GM18502 (cell line): Measurements from ENCODE around the gene AKAP12.
"Not testable (repeated sequence)": the region's sequence is repeated elsewhere in the genome, so short reads cannot be mapped to it uniquely, and the experiment has no call there.

Experiments used
- ATAC-seq: cut with Tn5 transposase; IDR thresholded peaks from one replicate; pipeline ENCODE4 v1.9.1; 2021; ENCODE audit warnings: mild to moderate bottlenecking; ENCODE audit not compliant: unreplicated experiment, poor library complexity

The AKAP12 gene

GRCh38 chr6:151303231-151303630 lies 63.5 kb downstream of the AKAP12 start:
- ATAC-seq, result no peak

GRCh38 chr6:151306269-151306783 lies 66.6 kb downstream of the AKAP12 start:
- no peak for ATAC-seq

GRCh38 chr6:151307501-151307900 lies 67.7 kb downstream of the AKAP12 start:
- ATAC-seq, result no peak

GRCh38 chr6:151309619-151310018 lies 69.9 kb downstream of the AKAP12 start:
- ATAC-seq, result no peak

GRCh38 chr6:151310279-151310678 lies 70.5 kb downstream of the AKAP12 start:
- no peak for ATAC-seq

- ATAC-seq, result no peak
Observed at GRCh38 chr6:151310852-151311767, 71.3 kb downstream of the AKAP12 start.

GRCh38 chr6:151313066-151313491 lies 73.3 kb downstream of the AKAP12 start:
- ATAC-seq, result no peak

- not testable (repeated sequence) for ATAC-seq
Observed at GRCh38 chr6:151315661-151316060, 75.9 kb downstream of the AKAP12 start.

- no peak for ATAC-seq
Observed at GRCh38 chr6:151317103-151317994, 77.6 kb downstream of the AKAP12 start.

- no peak for ATAC-seq
Observed at GRCh38 chr6:151317995-151318365, 78.2 kb downstream of the AKAP12 start.

- no peak for ATAC-seq
Observed at GRCh38 chr6:151320140-151320539, 80.4 kb downstream of the AKAP12 start.

GRCh38 chr6:151321438-151321837 lies 81.7 kb downstream of the AKAP12 start:
- ATAC-seq, result no peak

GRCh38 chr6:151322570-151322969 lies 82.8 kb downstream of the AKAP12 start:
- no peak for ATAC-seq

GRCh38 chr6:151323791-151324487 lies 84.2 kb downstream of the AKAP12 start:
- peak; percentile 78 for ATAC-seq

- peak; percentile 12 for ATAC-seq
Observed at GRCh38 chr6:151324488-151324825, 84.7 kb downstream of the AKAP12 start.

- no peak for ATAC-seq
Observed at GRCh38 chr6:151325075-151326050, 85.6 kb downstream of the AKAP12 start.

GRCh38 chr6:151326116-151326825 lies 86.5 kb downstream of the AKAP12 start:
- no peak for ATAC-seq

GRCh38 chr6:151327101-151327500 lies 87.3 kb downstream of the AKAP12 start:
- ATAC-seq, result no peak
